Stomach (tissue), 4 donors: ENCODE results near the gene USP47.

ENCODE experiments used
- CTCF ChIP-seq, 7 experiments: fragments of 450-650 bp in 4 of 7; fragments of 200-600 bp in 3 of 7; sonication (generic) in 3 of 7; IDR thresholded peaks; one replicate each; pipeline ENCODE4 v1.5.1; 2016 to 2019; ENCODE audit warnings: antibody characterized with exemption in 7 of 7, control low read depth in 2 of 7, mild to moderate bottlenecking in 1 of 7
- POLR2A ChIP-seq, 4 donors: fragments of 450-650 bp; IDR thresholded peaks; one replicate each; pipeline ENCODE4 v1.6.1; 2016; ENCODE audit warnings: antibody characterized with exemption in 4 of 4, control low read depth in 2 of 4, mild to moderate bottlenecking in 1 of 4, moderate library complexity in 1 of 4

DNA sequence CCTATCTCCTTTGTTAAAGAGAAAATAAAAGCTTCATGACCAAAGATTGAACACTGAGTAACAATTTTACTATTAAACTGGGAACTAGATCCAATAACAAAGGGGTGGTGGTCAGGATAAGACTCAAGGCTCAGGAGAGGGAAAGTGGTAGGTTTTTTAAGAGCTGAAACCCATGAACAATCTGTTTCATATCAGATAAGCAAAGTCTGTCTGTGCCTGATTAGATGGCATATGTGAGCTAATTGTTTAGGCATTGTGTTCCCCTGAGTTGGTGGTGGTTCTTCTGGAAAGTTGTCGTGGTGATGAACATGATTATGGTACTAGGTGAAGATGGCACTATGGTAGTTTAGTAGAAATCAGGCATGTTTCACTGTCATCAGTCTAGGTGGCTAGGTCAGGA is 24.4 kb downstream of the USP47 start:
- TF ChIP-seq CTCF (IDR thresholded peaks at IDR 0.05): no peak
- TF ChIP-seq POLR2A (IDR thresholded peaks at IDR 0.05): no peak
